ENCODE data around the gene CELF4.

CELF4 gene

GRCh38 chr18:37449618-37450017 lies 116.0 kb downstream of the CELF4 start:
- no peak for FAIRE-seq
- DNase-seq (ENCODE audit: insufficient read length, low spot score): no peak
- TF ChIP-seq POLR2A (IDR thresholded peaks at IDR 0.05; ENCODE audit: low read depth, low read length): no peak
- TF ChIP-seq POU2F2 (IDR thresholded peaks at IDR 0.05; ENCODE audit: low read depth, low read length): no peak
- TF ChIP-seq PAX5 (IDR thresholded peaks at IDR 0.05; ENCODE audit: insufficient read depth, low read length, severe bottlenecking): no peak
- TF ChIP-seq SPI1 (IDR thresholded peaks at IDR 0.05; ENCODE audit: low read depth, low read length): no peak
- TF ChIP-seq TAF1 (IDR thresholded peaks at IDR 0.05; ENCODE audit: low read depth, low read length): no peak
- no peak for TF ChIP-seq POLR2AphosphoS5 (IDR thresholded peaks at IDR 0.05; ENCODE audit: low read depth, low read length)

GRCh38 chr18:37448946-37449345 lies 116.7 kb downstream of the CELF4 start:
- TF ChIP-seq TAF1 (IDR thresholded peaks at IDR 0.05; ENCODE audit: low read depth, low read length) (no peak), PAX5 (IDR thresholded peaks at IDR 0.05; ENCODE audit: insufficient read depth, low read length, severe bottlenecking) (no peak), POLR2AphosphoS5 (IDR thresholded peaks at IDR 0.05; ENCODE audit: low read depth, low read length) (no peak), POU2F2 (IDR thresholded peaks at IDR 0.05; ENCODE audit: low read depth, low read length) (no peak), POLR2A (IDR thresholded peaks at IDR 0.05; ENCODE audit: low read depth, low read length) (no peak), SPI1 (IDR thresholded peaks at IDR 0.05; ENCODE audit: low read depth, low read length) (no peak)
- FAIRE-seq (no peak), DNase-seq (ENCODE audit: insufficient read length, low spot score) (no peak)

DNA sequence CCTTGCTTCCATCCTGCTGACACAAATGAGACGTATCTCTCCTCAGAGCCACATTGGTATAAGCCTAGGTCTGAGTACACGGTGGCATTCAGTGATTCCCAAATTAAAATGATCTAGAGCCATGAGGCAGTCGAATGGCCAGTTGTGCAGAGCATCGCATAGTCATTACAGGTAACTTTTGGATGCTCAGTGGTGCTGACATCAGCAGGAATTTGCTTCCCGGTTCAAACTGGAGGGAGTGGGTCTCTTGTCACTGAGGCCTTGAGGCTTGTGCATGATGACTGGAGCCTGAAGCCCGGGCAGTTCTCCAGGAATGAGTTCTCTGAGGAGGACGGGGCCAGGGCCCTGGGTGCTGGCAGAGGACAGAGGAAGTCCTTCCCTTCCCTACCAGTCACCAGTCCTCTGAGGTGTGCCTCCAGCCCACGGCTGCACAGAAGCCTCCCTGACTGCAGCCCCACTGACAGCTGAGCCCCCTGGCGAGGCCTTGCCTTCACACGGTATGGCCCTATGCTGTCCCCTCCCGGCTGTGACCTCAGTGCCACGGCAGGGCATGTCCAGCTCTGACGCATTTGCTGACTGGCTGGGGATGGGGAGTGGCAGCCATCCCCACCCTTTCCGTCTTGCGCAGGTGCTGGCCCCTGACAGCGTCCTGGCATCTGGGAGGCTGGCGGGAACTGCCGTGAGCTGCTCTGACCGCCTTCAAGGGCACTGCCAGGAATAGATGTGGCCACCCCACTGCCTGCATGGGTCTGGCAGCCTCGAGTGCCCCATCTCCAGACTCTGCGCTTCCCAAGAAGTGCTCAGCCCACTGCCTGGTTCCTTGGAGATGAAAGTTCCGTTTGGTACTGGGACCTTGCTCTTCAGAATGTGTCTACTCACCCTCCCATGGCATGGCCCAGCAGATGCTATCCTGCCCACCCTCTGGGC lies 117.4 kb downstream of the CELF4 start:
- DNase-seq (ENCODE audit: insufficient read length, low spot score) (no peak), FAIRE-seq (no peak)
- TF ChIP-seq POLR2AphosphoS5 (IDR thresholded peaks at IDR 0.05; ENCODE audit: low read depth, low read length) (no peak), TAF1 (IDR thresholded peaks at IDR 0.05; ENCODE audit: low read depth, low read length) (no peak), SPI1 (IDR thresholded peaks at IDR 0.05; ENCODE audit: low read depth, low read length) (no peak), PAX5 (IDR thresholded peaks at IDR 0.05; ENCODE audit: insufficient read depth, low read length, severe bottlenecking) (no peak), POU2F2 (IDR thresholded peaks at IDR 0.05; ENCODE audit: low read depth, low read length) (no peak), POLR2A (IDR thresholded peaks at IDR 0.05; ENCODE audit: low read depth, low read length) (no peak)

DNA sequence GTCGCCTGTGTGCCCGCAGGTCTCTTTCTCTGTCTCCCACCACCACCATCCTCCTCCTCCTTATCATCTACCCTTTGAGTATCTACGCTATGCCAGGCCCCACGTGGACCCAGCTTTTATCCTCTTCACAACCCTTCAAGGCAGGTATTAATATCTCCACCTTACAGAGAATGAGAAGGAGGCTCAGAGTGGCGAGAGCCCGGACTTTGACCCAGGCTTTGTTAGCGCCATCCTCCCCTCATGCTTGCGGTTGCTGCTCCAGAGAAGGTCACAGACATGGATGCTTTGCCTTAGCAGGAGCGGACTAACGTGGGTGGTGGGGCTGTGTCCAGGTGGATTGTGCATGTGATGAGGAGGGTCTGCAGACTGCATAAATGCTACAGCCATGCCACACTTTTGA lies 119.8 kb downstream of the CELF4 start:
- no peak for TF ChIP-seq TAF1 (IDR thresholded peaks at IDR 0.05; ENCODE audit: low read depth, low read length)
- TF ChIP-seq POU2F2 (IDR thresholded peaks at IDR 0.05; ENCODE audit: low read depth, low read length): no peak
- TF ChIP-seq POLR2A (IDR thresholded peaks at IDR 0.05; ENCODE audit: low read depth, low read length): no peak
- TF ChIP-seq POLR2AphosphoS5 (IDR thresholded peaks at IDR 0.05; ENCODE audit: low read depth, low read length): no peak
- DNase-seq (ENCODE audit: insufficient read length, low spot score) (no peak), FAIRE-seq (no peak)

DNA sequence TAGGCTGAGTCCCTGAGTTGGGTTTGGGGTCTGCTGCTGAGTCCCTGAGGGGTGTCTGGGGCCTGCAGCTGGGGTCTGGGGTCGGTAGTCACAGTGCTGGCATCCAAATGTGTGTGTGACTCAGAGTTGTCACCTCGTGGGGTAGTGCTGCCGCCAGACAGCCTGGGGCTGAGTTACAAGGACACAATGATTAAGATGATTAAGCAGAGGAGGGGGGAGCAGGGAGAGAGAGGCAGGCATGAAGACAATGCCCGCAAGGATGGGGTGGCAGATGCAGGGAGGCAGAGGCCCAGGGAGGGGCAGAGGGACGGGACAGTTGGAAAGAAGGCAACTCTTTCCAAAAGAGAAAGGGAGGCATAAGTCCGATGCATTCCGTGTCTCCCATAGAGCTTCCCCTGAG lies 120.2 kb downstream of the CELF4 start:
- no peak for TF ChIP-seq TAF1 (IDR thresholded peaks at IDR 0.05; ENCODE audit: low read depth, low read length)
- no peak for TF ChIP-seq POLR2A (IDR thresholded peaks at IDR 0.05; ENCODE audit: low read depth, low read length)
- TF ChIP-seq POLR2AphosphoS5 (IDR thresholded peaks at IDR 0.05; ENCODE audit: low read depth, low read length): no peak
- no peak for TF ChIP-seq PAX5 (IDR thresholded peaks at IDR 0.05; ENCODE audit: insufficient read depth, low read length, severe bottlenecking)
- no peak for TF ChIP-seq SPI1 (IDR thresholded peaks at IDR 0.05; ENCODE audit: low read depth, low read length)
- TF ChIP-seq POU2F2 (IDR thresholded peaks at IDR 0.05; ENCODE audit: low read depth, low read length): no peak
- no peak for FAIRE-seq
- no peak for DNase-seq (ENCODE audit: insufficient read length, low spot score)

DNA sequence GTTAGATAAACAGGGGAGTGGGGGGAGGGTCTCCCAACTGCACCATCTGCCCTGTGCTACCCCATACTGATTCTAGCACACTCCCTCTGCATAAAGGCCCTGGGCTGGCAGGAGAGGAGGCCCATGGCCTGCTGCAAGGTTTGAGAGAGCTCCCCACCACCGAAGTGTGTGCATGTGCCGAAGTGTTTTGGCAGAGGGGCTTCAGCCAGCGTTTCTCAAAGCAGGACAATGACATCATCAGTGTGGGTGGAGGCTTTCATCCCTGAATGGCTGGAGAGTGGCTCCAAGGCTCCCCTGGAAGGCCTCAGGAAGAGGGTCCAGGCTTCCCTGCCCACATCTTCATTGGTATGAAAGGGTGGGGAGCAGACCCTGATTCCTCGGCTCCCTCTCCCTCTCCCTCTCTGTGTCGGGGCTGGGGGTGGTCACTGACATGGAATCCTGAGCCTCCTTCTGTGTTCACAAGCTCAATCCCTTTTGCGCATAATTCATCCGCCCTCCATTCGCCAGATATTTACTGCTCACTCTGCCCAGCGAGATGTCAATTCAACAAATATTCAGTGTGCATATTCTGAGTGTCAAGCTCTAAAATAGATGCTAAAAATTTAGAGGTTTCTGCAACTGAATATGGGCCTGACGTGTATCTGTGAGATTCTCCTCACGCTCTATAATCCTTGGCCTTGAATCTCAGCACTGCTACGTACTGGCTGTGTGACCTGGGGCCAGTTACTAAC lies 122.1 kb downstream of the CELF4 start:
- no peak for DNase-seq (ENCODE audit: insufficient read length, low spot score)
- no peak for TF ChIP-seq TAF1 (IDR thresholded peaks at IDR 0.05; ENCODE audit: low read depth, low read length)
- TF ChIP-seq POLR2AphosphoS5 (IDR thresholded peaks at IDR 0.05; ENCODE audit: low read depth, low read length): no peak
- no peak for TF ChIP-seq PAX5 (IDR thresholded peaks at IDR 0.05; ENCODE audit: insufficient read depth, low read length, severe bottlenecking)
- TF ChIP-seq POLR2A (IDR thresholded peaks at IDR 0.05; ENCODE audit: low read depth, low read length): no peak
- no peak for TF ChIP-seq SPI1 (IDR thresholded peaks at IDR 0.05; ENCODE audit: low read depth, low read length)
- TF ChIP-seq POU2F2 (IDR thresholded peaks at IDR 0.05; ENCODE audit: low read depth, low read length): no peak
- FAIRE-seq: no peak

DNA sequence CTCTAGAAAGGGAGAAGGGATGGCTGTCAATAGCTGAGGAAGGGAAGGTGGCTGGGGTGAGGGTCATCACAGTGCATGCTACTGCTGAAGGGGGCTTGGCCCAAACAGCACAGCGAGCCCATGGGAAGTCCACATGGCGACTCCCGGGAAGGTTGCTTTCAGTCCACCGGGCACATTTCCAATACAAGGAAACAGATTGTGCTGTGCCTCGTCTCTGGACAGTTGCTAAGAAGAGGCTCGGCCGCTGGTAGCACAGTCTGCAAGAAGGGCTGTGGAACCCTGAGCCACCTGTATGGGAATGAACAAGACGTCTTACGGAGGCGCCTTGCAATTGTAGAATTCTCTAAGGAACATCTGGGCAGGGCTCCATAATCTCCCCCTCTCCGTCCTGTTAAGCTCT lies 123.1 kb downstream of the CELF4 start:
- FAIRE-seq: no peak
- TF ChIP-seq POLR2AphosphoS5 (IDR thresholded peaks at IDR 0.05; ENCODE audit: low read depth, low read length): no peak
- no peak for TF ChIP-seq SPI1 (IDR thresholded peaks at IDR 0.05; ENCODE audit: low read depth, low read length)
- no peak for TF ChIP-seq POLR2A (IDR thresholded peaks at IDR 0.05; ENCODE audit: low read depth, low read length)
- TF ChIP-seq TAF1 (IDR thresholded peaks at IDR 0.05; ENCODE audit: low read depth, low read length): no peak
- TF ChIP-seq POU2F2 (IDR thresholded peaks at IDR 0.05; ENCODE audit: low read depth, low read length): no peak
- TF ChIP-seq PAX5 (IDR thresholded peaks at IDR 0.05; ENCODE audit: insufficient read depth, low read length, severe bottlenecking): no peak
- no peak for DNase-seq (ENCODE audit: insufficient read length, low spot score)

GRCh38 chr18:37441821-37442220 lies 123.8 kb downstream of the CELF4 start:
- TF ChIP-seq POLR2AphosphoS5 (IDR thresholded peaks at IDR 0.05; ENCODE audit: low read depth, low read length) (no peak), TAF1 (IDR thresholded peaks at IDR 0.05; ENCODE audit: low read depth, low read length) (no peak), PAX5 (IDR thresholded peaks at IDR 0.05; ENCODE audit: insufficient read depth, low read length, severe bottlenecking) (no peak), POU2F2 (IDR thresholded peaks at IDR 0.05; ENCODE audit: low read depth, low read length) (no peak), POLR2A (IDR thresholded peaks at IDR 0.05; ENCODE audit: low read depth, low read length) (no peak), SPI1 (IDR thresholded peaks at IDR 0.05; ENCODE audit: low read depth, low read length) (no peak)
- DNase-seq (ENCODE audit: insufficient read length, low spot score): no peak
- FAIRE-seq: no peak

DNA sequence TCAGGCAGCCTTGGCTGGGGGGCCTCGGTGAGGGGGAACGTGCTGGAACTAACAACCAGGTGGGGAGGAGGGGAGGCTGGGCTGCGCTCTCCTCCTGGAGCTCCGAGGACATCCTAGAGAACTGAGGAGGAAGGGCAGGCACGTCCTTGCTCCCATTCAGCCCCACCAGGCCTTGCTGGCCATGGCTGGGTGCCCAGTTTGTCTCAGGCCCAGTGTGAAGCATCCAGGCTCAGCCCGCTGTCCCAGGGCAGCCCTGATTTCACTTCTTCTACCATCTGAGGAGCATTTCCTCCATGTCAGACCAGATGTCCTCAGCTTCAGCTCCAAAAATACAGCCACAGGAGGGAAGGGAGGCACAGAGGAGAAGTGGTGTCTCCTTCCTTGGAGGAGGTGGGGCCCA lies 125.4 kb downstream of the CELF4 start:
- TF ChIP-seq POLR2AphosphoS5 (IDR thresholded peaks at IDR 0.05; ENCODE audit: low read depth, low read length) (no peak), TAF1 (IDR thresholded peaks at IDR 0.05; ENCODE audit: low read depth, low read length) (no peak), POLR2A (IDR thresholded peaks at IDR 0.05; ENCODE audit: low read depth, low read length) (no peak), PAX5 (IDR thresholded peaks at IDR 0.05; ENCODE audit: insufficient read depth, low read length, severe bottlenecking) (no peak), SPI1 (IDR thresholded peaks at IDR 0.05; ENCODE audit: low read depth, low read length) (no peak), POU2F2 (IDR thresholded peaks at IDR 0.05; ENCODE audit: low read depth, low read length) (no peak)
- no peak for FAIRE-seq
- no peak for DNase-seq (ENCODE audit: insufficient read length, low spot score)

Measured in GM12891 (cell line).